WTC11 (cell line): ENCODE results near the gene ATRIP. TPM values are rescaled to one million over a fixed set of nuclear protein-coding genes. Genes with fewer than 3 reads are reported as not detected.

Experiments used
- ATAC-seq: fragments of 200-7000 bp; cut with Tn5 transposase; 2 replicates; pipeline ENCODE4 v1.10.0; 2021; ENCODE audit warnings: mild to moderate bottlenecking, moderate library complexity
- CTCF ChIA-PET: fragments of 300-600 bp; sonication (Branson Sonifier 250); formaldehyde crosslinking; loops from one replicate; lab custom pipeline; 2021; ENCODE audit warnings: antibody characterized with exemption; lab: Charles Lee
- POLR2A ChIA-PET: fragments of 350-600 bp; sonication (Branson Sonifier 250); formaldehyde crosslinking; loops from one replicate; lab custom pipeline; 2021; ENCODE audit warnings: antibody characterized with exemption; lab: Charles Lee
- DNase-seq: peaks from one replicate; pipeline ENCODE4 v3.0.0; 2021; ENCODE audit warnings: low spot score
- H3K27ac Mint-ChIP-seq: 2 replicates; pipeline ENCODE4 v1.8.0; 2021; ENCODE audit warnings: mixed read lengths
- H3K27me3 Mint-ChIP-seq: 2 replicates; pipeline ENCODE4 v1.8.0; 2021; ENCODE audit warnings: low read depth, mild to moderate bottlenecking, moderate library complexity, mixed read lengths
- H3K36me3 Mint-ChIP-seq: 2 replicates; pipeline ENCODE4 v1.8.0; 2021; ENCODE audit warnings: mixed read lengths
- H3K4me1 Mint-ChIP-seq: 2 replicates; pipeline ENCODE4 v1.8.0; 2022; ENCODE audit warnings: mixed read lengths
- H3K4me3 Mint-ChIP-seq: 2 replicates; pipeline ENCODE4 v1.8.0; 2021; ENCODE audit warnings: mild to moderate bottlenecking, moderate library complexity, mixed read lengths
- H3K9me3 Mint-ChIP-seq: 2 replicates; pipeline ENCODE4 v1.8.0; 2021; ENCODE audit warnings: mixed read lengths
- AR ChIP-seq: fragments of 250-450 bp; sonication (Bioruptor Pico); IDR thresholded peaks from 2 replicates; pipeline ENCODE4 v1.9.0; 2021; ENCODE audit warnings: mild to moderate bottlenecking
- CBFB ChIP-seq: sonication (generic); formaldehyde crosslinking; IDR thresholded peaks from 2 replicates; pipeline ENCODE4 v1.8.1; 2022; ENCODE audit warnings: mild to moderate bottlenecking, low read depth, missing genetic modification reagents
- FOXJ3 ChIP-seq: sonication (generic); formaldehyde crosslinking; IDR thresholded peaks from 2 replicates; pipeline ENCODE4 v1.9.0; 2021; ENCODE audit warnings: missing genetic modification reagents, mild to moderate bottlenecking, borderline replicate concordance
- JAZF1 ChIP-seq: fragments of 250-450 bp; sonication (Bioruptor Pico); IDR thresholded peaks from 2 replicates; pipeline ENCODE4 v1.9.0; 2021; ENCODE audit warnings: moderate library complexity, mild to moderate bottlenecking, inconsistent platforms
- NR3C1 ChIP-seq: sonication (generic); formaldehyde crosslinking; conservative IDR thresholded peaks from 2 replicates; pipeline ENCODE4 v1.8.1; 2023; ENCODE audit warnings: low read depth, mild to moderate bottlenecking, missing genetic modification reagents
- SMAD3 ChIP-seq: sonication (generic); formaldehyde crosslinking; IDR thresholded peaks from 2 replicates; pipeline ENCODE4 v1.8.0; 2022; ENCODE audit warnings: missing genetic modification reagents, mild to moderate bottlenecking, borderline replicate concordance
- SOX15 ChIP-seq: fragments of 250-450 bp; sonication (Bioruptor Pico); IDR thresholded peaks from 2 replicates; pipeline ENCODE4 v1.9.0; 2021; ENCODE audit warnings: mild to moderate bottlenecking
- ZNF219 ChIP-seq: sonication (generic); formaldehyde crosslinking; IDR thresholded peaks from 2 replicates; pipeline ENCODE4 v1.8.0; 2023; ENCODE audit warnings: missing genetic modification reagents, mild to moderate bottlenecking, borderline replicate concordance
- ZNF263 ChIP-seq: sonication (generic); formaldehyde crosslinking; IDR thresholded peaks from 2 replicates; pipeline ENCODE4 v1.8.1; 2022; ENCODE audit warnings: low read depth, mild to moderate bottlenecking, moderate library complexity, missing genetic modification reagents
- ZNF317 ChIP-seq: sonication (generic); formaldehyde crosslinking; IDR thresholded peaks from 2 replicates; pipeline ENCODE4 v1.8.1; 2023; ENCODE audit warnings: low read depth, mild to moderate bottlenecking, moderate library complexity, missing genetic modification reagents, borderline replicate concordance
- ZNF396 ChIP-seq: fragments of 250-450 bp; sonication (Bioruptor Pico); IDR thresholded peaks from 2 replicates; pipeline ENCODE4 v1.8.0; 2021; ENCODE audit warnings: mild to moderate bottlenecking, moderate library complexity, borderline replicate concordance
- ZNF425 ChIP-seq: fragments of 250-450 bp; sonication (Bioruptor Pico); conservative IDR thresholded peaks from 2 replicates; pipeline ENCODE4 v1.9.0; 2021; ENCODE audit warnings: mild to moderate bottlenecking
- total RNA-seq: library from RNA; stranded (reverse); gene quantifications from 3 replicates; pipeline ENCODE4 v1.2.3, GENCODE V29; 2021
- TF ChIP-seq, protein P1 (sequence below): sonication (generic); formaldehyde crosslinking; IDR thresholded peaks from 2 replicates; pipeline ENCODE4 v1.8.0; 2022; ENCODE audit warnings: mild to moderate bottlenecking, missing genetic modification reagents
- TF ChIP-seq, protein P2 (sequence below): sonication (generic); formaldehyde crosslinking; IDR thresholded peaks from 2 replicates; pipeline ENCODE4 v1.8.1; 2023; ENCODE audit warnings: mild to moderate bottlenecking, moderate library complexity, missing genetic modification reagents
- TF ChIP-seq, protein P3 (sequence below): sonication (generic); formaldehyde crosslinking; IDR thresholded peaks from 2 replicates; pipeline ENCODE4 v1.8.0; 2023; ENCODE audit warnings: mild to moderate bottlenecking, missing genetic modification reagents

The ATRIP gene
- total RNA-seq, 1 experiment from 2014 or later, result 18.2 TPM

GRCh38 chr3:48470286-48470685 lies 23.7 kb downstream of the ATRIP start:
- TF ChIP-seq FOXJ3 (CRISPR knock-in tag) (no peak), ZNF263 (CRISPR knock-in tag) (no peak), SOX15 (CRISPR knock-in tag) (no peak), ZNF317 (no peak), ZNF396 (CRISPR knock-in tag) (no peak), JAZF1 (no peak), CBFB (CRISPR knock-in tag) (no peak), AR (CRISPR knock-in tag) (no peak), ZNF219 (CRISPR knock-in tag) (no peak), ZNF425 (CRISPR knock-in tag) (no peak), SMAD3 (CRISPR knock-in tag) (no peak), NR3C1 (CRISPR knock-in tag) (no peak)
- TF ChIP-seq, protein P1, sequence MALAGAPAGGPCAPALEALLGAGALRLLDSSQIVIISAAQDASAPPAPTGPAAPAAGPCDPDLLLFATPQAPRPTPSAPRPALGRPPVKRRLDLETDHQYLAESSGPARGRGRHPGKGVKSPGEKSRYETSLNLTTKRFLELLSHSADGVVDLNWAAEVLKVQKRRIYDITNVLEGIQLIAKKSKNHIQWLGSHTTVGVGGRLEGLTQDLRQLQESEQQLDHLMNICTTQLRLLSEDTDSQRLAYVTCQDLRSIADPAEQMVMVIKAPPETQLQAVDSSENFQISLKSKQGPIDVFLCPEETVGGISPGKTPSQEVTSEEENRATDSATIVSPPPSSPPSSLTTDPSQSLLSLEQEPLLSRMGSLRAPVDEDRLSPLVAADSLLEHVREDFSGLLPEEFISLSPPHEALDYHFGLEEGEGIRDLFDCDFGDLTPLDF (CRISPR knock-in tag), result no peak
- TF ChIP-seq, protein P2, sequence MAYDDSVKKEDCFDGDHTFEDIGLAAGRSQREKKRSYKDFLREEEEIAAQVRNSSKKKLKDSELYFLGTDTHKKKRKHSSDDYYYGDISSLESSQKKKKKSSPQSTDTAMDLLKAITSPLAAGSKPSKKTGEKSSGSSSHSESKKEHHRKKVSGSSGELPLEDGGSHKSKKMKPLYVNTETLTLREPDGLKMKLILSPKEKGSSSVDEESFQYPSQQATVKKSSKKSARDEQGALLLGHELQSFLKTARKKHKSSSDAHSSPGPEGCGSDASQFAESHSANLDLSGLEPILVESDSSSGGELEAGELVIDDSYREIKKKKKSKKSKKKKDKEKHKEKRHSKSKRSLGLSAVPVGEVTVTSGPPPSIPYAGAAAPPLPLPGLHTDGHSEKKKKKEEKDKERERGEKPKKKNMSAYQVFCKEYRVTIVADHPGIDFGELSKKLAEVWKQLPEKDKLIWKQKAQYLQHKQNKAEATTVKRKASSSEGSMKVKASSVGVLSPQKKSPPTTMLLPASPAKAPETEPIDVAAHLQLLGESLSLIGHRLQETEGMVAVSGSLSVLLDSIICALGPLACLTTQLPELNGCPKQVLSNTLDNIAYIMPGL (CRISPR knock-in tag), result no peak
- TF ChIP-seq, protein P3, sequence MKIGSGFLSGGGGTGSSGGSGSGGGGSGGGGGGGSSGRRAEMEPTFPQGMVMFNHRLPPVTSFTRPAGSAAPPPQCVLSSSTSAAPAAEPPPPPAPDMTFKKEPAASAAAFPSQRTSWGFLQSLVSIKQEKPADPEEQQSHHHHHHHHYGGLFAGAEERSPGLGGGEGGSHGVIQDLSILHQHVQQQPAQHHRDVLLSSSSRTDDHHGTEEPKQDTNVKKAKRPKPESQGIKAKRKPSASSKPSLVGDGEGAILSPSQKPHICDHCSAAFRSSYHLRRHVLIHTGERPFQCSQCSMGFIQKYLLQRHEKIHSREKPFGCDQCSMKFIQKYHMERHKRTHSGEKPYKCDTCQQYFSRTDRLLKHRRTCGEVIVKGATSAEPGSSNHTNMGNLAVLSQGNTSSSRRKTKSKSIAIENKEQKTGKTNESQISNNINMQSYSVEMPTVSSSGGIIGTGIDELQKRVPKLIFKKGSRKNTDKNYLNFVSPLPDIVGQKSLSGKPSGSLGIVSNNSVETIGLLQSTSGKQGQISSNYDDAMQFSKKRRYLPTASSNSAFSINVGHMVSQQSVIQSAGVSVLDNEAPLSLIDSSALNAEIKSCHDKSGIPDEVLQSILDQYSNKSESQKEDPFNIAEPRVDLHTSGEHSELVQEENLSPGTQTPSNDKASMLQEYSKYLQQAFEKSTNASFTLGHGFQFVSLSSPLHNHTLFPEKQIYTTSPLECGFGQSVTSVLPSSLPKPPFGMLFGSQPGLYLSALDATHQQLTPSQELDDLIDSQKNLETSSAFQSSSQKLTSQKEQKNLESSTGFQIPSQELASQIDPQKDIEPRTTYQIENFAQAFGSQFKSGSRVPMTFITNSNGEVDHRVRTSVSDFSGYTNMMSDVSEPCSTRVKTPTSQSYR (CRISPR knock-in tag), result no peak
- Mint-ChIP-seq H3K27me3 (no peaks in the 10 kb centered on the region; the same call in 1 of the 2 replicates), H3K36me3 (peaks cover 19% of the 10 kb centered on the region; the same call in 1 of the 2 replicates), H3K4me3 (no peak overlapping the region), H3K9me3 (no peaks in the 10 kb centered on the region), H3K27ac (peak overlapping the region; percentile 79; the same call in 1 of the 2 replicates), H3K4me1 (peaks cover 34% of the 10 kb centered on the region)
- ChIA-PET CTCF (interaction anchor here (1.0 to 2.8 kb wide), 4 partner anchors 34 to 79 kb away, joined by 3 to 10 read pairs (median 4); no protein-coding TSS in a partner anchor), POLR2A (no interaction called here)
- DNase-seq (no peak), ATAC-seq (no peak)
